Measurements from ENCODE around the gene FAM47E.

Gene FAM47E

DNA sequence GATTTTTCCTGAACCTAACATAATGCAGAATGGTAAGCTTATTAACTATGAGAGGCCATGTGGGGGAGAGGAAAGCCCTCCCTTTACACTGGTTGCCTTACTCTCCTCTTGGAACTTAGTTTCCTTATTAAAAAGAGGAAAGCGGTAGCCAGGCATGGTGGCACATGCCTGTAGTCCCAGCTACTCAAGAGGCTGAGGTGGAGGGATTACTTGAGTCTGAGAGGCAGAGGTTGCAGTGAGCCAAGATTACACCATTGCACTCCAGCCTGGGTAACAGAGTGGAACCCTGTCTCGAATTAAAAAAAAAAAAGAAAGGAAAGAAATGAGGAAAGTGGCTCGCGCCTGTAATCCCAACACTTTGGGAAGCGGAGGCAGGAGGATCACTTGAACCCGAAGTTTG lies 2.0 kb downstream of the FAM47E start:
- no peak overlapping the region for H3K27ac ChIP-seq
- TF ChIP-seq, protein P1, sequence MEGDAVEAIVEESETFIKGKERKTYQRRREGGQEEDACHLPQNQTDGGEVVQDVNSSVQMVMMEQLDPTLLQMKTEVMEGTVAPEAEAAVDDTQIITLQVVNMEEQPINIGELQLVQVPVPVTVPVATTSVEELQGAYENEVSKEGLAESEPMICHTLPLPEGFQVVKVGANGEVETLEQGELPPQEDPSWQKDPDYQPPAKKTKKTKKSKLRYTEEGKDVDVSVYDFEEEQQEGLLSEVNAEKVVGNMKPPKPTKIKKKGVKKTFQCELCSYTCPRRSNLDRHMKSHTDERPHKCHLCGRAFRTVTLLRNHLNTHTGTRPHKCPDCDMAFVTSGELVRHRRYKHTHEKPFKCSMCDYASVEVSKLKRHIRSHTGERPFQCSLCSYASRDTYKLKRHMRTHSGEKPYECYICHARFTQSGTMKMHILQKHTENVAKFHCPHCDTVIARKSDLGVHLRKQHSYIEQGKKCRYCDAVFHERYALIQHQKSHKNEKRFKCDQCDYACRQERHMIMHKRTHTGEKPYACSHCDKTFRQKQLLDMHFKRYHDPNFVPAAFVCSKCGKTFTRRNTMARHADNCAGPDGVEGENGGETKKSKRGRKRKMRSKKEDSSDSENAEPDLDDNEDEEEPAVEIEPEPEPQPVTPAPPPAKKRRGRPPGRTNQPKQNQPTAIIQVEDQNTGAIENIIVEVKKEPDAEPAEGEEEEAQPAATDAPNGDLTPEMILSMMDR (conservative IDR thresholded peaks at IDR 0.05) = no peak

DNA sequence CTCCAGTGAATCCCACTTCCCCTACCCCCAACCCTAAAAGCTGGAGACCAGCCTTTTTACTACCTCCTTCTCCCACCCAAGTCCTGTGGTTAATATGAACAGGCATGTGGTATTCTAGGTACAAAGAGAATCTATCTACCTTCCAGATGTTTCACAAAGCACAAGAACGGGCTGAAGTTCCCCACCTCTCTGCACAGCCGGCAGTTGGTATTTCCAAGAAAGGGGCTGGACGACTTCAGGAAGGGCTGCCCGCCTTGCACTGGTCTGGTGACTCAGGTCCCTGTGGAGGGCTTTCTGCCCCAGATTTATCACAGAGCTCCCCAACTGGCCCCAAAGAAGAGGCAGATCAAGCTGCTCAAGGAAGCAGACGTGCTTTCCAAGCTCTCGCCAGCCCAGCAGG lies 4.5 kb downstream of the FAM47E start:
- no peak overlapping the region for H3K27ac ChIP-seq
- TF ChIP-seq, protein P1 (conservative IDR thresholded peaks at IDR 0.05) = no peak

GRCh38 chr4:76256968-76257367 lies 5.4 kb downstream of the FAM47E start:
- TF ChIP-seq, protein P1 (conservative IDR thresholded peaks at IDR 0.05) = no peak
- H3K27ac ChIP-seq = no peak overlapping the region

DNA sequence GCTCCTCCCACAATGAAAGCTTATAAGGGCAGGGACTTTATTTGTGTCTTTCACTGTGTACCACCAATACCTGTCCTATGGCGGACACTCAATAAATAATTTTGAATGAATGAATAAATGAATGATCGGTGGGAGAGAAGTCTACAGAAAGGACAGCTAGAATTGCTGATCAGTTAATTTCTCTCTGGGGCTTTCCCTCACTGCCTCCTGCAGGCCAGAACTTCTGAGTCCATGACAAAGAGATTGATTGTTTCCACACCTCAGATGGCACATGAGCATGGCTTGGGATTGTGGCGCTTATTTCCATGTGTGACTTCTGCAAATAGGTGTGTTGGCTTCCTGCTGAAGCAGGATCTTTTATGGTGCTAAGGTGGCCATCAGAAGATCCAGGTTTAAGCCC lies 6.3 kb downstream of the FAM47E start:
- no peak overlapping the region for H3K27ac ChIP-seq
- TF ChIP-seq, protein P1 (conservative IDR thresholded peaks at IDR 0.05) = no peak

- TF ChIP-seq, protein P1 (conservative IDR thresholded peaks at IDR 0.05) = no peak
These were observed 9.1 kb downstream of the FAM47E start for GRCh38 chr4:76260571-76260970.

GRCh38 chr4:76265631-76266218 lies 14.2 kb downstream of the FAM47E start:
- H3K27ac ChIP-seq = no peak overlapping the region
- TF ChIP-seq, protein P1 (conservative IDR thresholded peaks at IDR 0.05) = no peak

More at GRCh38 chr4:76260571-76260970, 9.1 kb downstream of the FAM47E start:
- no peak overlapping the region for H3K27ac ChIP-seq

GRCh38 chr4:76266627-76267026 lies 15.1 kb downstream of the FAM47E start:
- TF ChIP-seq, protein P1 (conservative IDR thresholded peaks at IDR 0.05) = no peak
- no peak overlapping the region for H3K27ac ChIP-seq
